HG02763 (cell line): Measurements from ENCODE around the gene RIPOR3.
"Not testable (repeated sequence)": the region's sequence is repeated elsewhere in the genome, so short reads cannot be mapped to it uniquely, and the experiment has no call there.

Source experiments
- ATAC-seq: cut with Tn5 transposase; IDR thresholded peaks from one replicate; pipeline ENCODE4 v1.9.1; 2021; ENCODE audit warnings: mild to moderate bottlenecking, moderate library complexity; ENCODE audit not compliant: unreplicated experiment

The RIPOR3 gene

GRCh38 chr20:50724851-50725723 lies 33.7 kb upstream of the RIPOR3 start:
- no peak for ATAC-seq

- ATAC-seq = no peak
Measured at GRCh38 chr20:50724112-50724725, 32.9 kb upstream of the RIPOR3 start.

GRCh38 chr20:50723672-50724071 lies 32.3 kb upstream of the RIPOR3 start:
- ATAC-seq = no peak

GRCh38 chr20:50722424-50723155 lies 31.2 kb upstream of the RIPOR3 start:
- no peak for ATAC-seq

- no peak for ATAC-seq
Measured at GRCh38 chr20:50721881-50722281, 30.5 kb upstream of the RIPOR3 start.

GRCh38 chr20:50720582-50720981 lies 29.2 kb upstream of the RIPOR3 start:
- ATAC-seq = no peak

- ATAC-seq = no peak
Measured at GRCh38 chr20:50720026-50720425, 28.7 kb upstream of the RIPOR3 start.

GRCh38 chr20:50719328-50719727 lies 28.0 kb upstream of the RIPOR3 start:
- no peak for ATAC-seq

- no peak for ATAC-seq
Measured at GRCh38 chr20:50717974-50718761, 26.8 kb upstream of the RIPOR3 start.

GRCh38 chr20:50717312-50717711 lies 26.0 kb upstream of the RIPOR3 start:
- ATAC-seq = no peak

- ATAC-seq = no peak
Measured at GRCh38 chr20:50716518-50716917, 25.2 kb upstream of the RIPOR3 start.

GRCh38 chr20:50715694-50716093 lies 24.4 kb upstream of the RIPOR3 start:
- no peak for ATAC-seq

GRCh38 chr20:50714426-50714825 lies 23.1 kb upstream of the RIPOR3 start:
- not testable (repeated sequence) for ATAC-seq

- no peak for ATAC-seq
Measured at GRCh38 chr20:50713657-50714101, 22.3 kb upstream of the RIPOR3 start.

GRCh38 chr20:50712771-50713656 lies 21.7 kb upstream of the RIPOR3 start:
- ATAC-seq = no peak

GRCh38 chr20:50711113-50711825 lies 19.9 kb upstream of the RIPOR3 start:
- ATAC-seq = no peak

GRCh38 chr20:50710492-50711063 lies 19.2 kb upstream of the RIPOR3 start:
- ATAC-seq = no peak

- no peak for ATAC-seq
Measured at GRCh38 chr20:50709636-50709973, 18.3 kb upstream of the RIPOR3 start.
